ENCODE data around the gene ST6GALNAC1. TPM values are rescaled to one million over a fixed set of nuclear protein-coding genes. Genes with fewer than 3 reads are reported as not detected.

The ST6GALNAC1 gene
- total and polyA plus RNA-seq, 2 donors from 2014 or later: 0.31 TPM; not detected in 1

DNA sequence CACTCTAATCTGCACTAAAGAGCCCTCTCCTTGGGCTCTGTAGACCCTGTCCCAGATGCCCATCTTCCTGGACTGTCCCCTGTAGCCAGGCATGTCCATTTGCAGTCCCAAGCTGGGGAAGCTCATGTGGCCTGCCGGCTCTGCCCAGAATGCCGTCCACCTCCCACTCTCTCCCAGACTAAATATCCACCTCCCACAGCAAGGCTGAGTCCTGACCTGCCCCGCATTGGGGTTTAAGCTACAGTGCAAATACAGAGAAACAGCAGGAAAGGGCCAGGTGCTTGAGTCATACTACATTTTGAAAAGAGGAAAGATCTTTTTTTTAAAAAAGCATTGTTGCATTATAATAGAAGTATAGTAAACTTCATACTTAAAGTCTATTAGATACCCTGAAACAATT, 60.9 kb downstream of the ST6GALNAC1 start:
- Histone ChIP-seq H3K4me1 (ENCODE audit: control insufficient read depth in 2 of 3, insufficient read depth in 2 of 3, low read depth in 1 of 3, low read length in 3 of 3) (peaks cover 0 to 6% (median 4%) of the 10 kb centered on the region in 3 donors), H3K9me3 (ENCODE audit: control insufficient read depth in 2 of 3, insufficient read depth in 1 of 3, low read length in 3 of 3) (no peaks in the 10 kb centered on the region), H3K4me3 (ENCODE audit: low read length in 3 of 3) (no peak overlapping the region), H3K27ac (ENCODE audit: low read depth in 2 of 2, low read length in 2 of 2) (no peak overlapping the region), H3K9ac (ENCODE audit: low read length in 3 of 3) (no peak overlapping the region), H3K36me3 (ENCODE audit: control insufficient read depth in 2 of 3, insufficient read depth in 3 of 3, low read length in 3 of 3) (no peaks in the 10 kb centered on the region), H3K27me3 (ENCODE audit: control insufficient read depth, insufficient read depth, low read length) (peaks cover 11% of the 10 kb centered on the region)
- DNase-seq (no peak), FAIRE-seq (no peak)
- intact Hi-C loops (cut with DNase I): no loop called here
- TF ChIP-seq, protein P1, sequence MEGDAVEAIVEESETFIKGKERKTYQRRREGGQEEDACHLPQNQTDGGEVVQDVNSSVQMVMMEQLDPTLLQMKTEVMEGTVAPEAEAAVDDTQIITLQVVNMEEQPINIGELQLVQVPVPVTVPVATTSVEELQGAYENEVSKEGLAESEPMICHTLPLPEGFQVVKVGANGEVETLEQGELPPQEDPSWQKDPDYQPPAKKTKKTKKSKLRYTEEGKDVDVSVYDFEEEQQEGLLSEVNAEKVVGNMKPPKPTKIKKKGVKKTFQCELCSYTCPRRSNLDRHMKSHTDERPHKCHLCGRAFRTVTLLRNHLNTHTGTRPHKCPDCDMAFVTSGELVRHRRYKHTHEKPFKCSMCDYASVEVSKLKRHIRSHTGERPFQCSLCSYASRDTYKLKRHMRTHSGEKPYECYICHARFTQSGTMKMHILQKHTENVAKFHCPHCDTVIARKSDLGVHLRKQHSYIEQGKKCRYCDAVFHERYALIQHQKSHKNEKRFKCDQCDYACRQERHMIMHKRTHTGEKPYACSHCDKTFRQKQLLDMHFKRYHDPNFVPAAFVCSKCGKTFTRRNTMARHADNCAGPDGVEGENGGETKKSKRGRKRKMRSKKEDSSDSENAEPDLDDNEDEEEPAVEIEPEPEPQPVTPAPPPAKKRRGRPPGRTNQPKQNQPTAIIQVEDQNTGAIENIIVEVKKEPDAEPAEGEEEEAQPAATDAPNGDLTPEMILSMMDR (IDR thresholded peaks at IDR 0.05; ENCODE audit: borderline replicate concordance, extremely low read depth, insufficient read depth): no peak

DNA sequence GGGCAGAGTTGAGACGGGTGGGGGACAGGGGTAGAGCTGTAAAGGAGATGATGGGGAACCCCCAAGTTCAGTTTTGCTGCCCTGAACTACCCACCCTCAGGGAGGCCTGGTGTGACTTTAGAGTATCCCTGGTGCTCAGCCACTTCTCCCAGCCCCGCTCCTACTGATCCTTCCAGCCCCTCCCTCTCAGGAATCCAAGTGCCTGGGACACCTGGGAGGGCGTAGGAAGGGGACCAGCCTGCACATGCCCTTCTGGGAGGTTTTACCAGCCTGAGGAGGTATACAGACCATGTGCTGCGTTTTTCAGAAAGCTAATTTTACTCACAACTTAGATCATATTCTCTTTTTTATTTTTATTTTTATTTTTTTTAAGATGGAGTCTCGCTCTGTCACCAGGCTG, 62.0 kb downstream of the ST6GALNAC1 start:
- Histone ChIP-seq H3K27ac (ENCODE audit: low read depth in 2 of 2, low read length in 2 of 2) (no peak overlapping the region), H3K27me3 (ENCODE audit: control insufficient read depth, insufficient read depth, low read length) (peaks cover 7% of the 10 kb centered on the region), H3K36me3 (ENCODE audit: control insufficient read depth in 2 of 3, insufficient read depth in 3 of 3, low read length in 3 of 3) (no peaks in the 10 kb centered on the region), H3K9ac (ENCODE audit: low read length in 3 of 3) (no peak overlapping the region), H3K9me3 (ENCODE audit: control insufficient read depth in 2 of 3, insufficient read depth in 1 of 3, low read length in 3 of 3) (no peaks in the 10 kb centered on the region), H3K4me1 (ENCODE audit: control insufficient read depth in 2 of 3, insufficient read depth in 2 of 3, low read depth in 1 of 3, low read length in 3 of 3) (no peaks in the 10 kb centered on the region), H3K4me3 (ENCODE audit: low read length in 3 of 3) (no peak overlapping the region)
- TF ChIP-seq, protein P1 (IDR thresholded peaks at IDR 0.05; ENCODE audit: borderline replicate concordance, extremely low read depth, insufficient read depth): no peak
- DNase-seq (no peak), FAIRE-seq (no peak)
- intact Hi-C loops (cut with DNase I): no loop called here

DNA sequence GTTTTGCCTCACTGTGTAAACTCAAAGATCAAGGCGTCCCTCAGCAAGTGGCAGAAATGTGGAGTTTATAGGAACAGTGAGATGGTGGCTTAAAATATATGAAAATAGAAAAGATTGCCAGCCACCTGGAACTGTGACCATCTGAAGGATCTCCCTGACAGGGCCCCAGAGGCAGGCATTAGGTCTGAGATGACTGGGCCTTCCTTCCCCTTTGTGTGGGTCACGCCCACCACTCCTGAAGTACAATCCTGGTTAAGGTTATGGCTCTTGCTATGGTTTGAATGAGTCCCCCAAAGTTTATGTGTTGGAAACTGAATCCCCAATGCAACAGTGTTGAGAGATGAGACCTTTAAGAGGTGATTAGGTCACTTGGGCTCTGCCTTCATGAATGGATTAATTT, 64.3 kb downstream of the ST6GALNAC1 start:
- no peak overlapping the region for H3K27ac ChIP-seq (ENCODE audit: low read depth in 2 of 2, low read length in 2 of 2)
- intact Hi-C loops (cut with DNase I): no loop called here
- DNase-seq (no peak), FAIRE-seq (no peak)
- H3K9me3 ChIP-seq (ENCODE audit: control insufficient read depth in 2 of 3, insufficient read depth in 1 of 3, low read length in 3 of 3): no peaks in the 10 kb centered on the region
- H3K27me3 ChIP-seq (ENCODE audit: control insufficient read depth, insufficient read depth, low read length): peaks cover 3% of the 10 kb centered on the region
- H3K4me3 ChIP-seq (ENCODE audit: low read length in 3 of 3): no peak overlapping the region
- H3K9ac ChIP-seq (ENCODE audit: low read length in 3 of 3): no peak overlapping the region
- no peaks in the 10 kb centered on the region for H3K36me3 ChIP-seq (ENCODE audit: control insufficient read depth in 2 of 3, insufficient read depth in 3 of 3, low read length in 3 of 3)
- TF ChIP-seq, protein P1 (IDR thresholded peaks at IDR 0.05; ENCODE audit: borderline replicate concordance, extremely low read depth, insufficient read depth): no peak
- no peaks in the 10 kb centered on the region for H3K4me1 ChIP-seq (ENCODE audit: control insufficient read depth in 2 of 3, insufficient read depth in 2 of 3, low read depth in 1 of 3, low read length in 3 of 3)

DNA sequence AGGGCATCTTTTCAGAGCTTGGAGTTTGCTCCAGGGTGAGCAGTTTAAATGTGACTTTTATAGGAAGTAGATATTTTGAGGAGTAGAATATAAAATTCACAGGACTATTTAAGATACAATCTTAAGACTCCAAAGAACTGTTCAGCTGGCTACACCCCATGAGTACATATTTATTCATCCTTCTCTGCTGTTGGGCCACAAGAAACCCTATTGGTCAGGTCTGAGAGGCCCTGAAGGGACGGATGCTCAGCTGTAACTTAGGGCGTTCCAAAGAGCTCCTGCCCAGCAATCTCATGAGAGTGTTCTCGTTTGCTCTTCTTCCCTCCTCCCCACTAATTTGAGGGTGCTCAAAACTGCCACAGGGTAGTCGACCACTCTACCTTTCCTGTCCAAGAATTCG, 65.2 kb downstream of the ST6GALNAC1 start:
- TF ChIP-seq, protein P1 (IDR thresholded peaks at IDR 0.05; ENCODE audit: borderline replicate concordance, extremely low read depth, insufficient read depth): no peak
- Histone ChIP-seq H3K9ac (ENCODE audit: low read length in 3 of 3) (no peak overlapping the region), H3K4me1 (ENCODE audit: control insufficient read depth in 2 of 3, insufficient read depth in 2 of 3, low read depth in 1 of 3, low read length in 3 of 3) (no peaks in the 10 kb centered on the region), H3K27ac (ENCODE audit: low read depth in 2 of 2, low read length in 2 of 2) (no peak overlapping the region), H3K9me3 (ENCODE audit: control insufficient read depth in 2 of 3, insufficient read depth in 1 of 3, low read length in 3 of 3) (no peaks in the 10 kb centered on the region), H3K36me3 (ENCODE audit: control insufficient read depth in 2 of 3, insufficient read depth in 3 of 3, low read length in 3 of 3) (no peaks in the 10 kb centered on the region), H3K4me3 (ENCODE audit: low read length in 3 of 3) (no peak overlapping the region), H3K27me3 (ENCODE audit: control insufficient read depth, insufficient read depth, low read length) (no peaks in the 10 kb centered on the region)
- FAIRE-seq: no peak
- intact Hi-C loops (cut with DNase I): no loop called here
- DNase-seq: no peak
